HepG2 (cell line): ENCODE data around the gene C2orf78. TPM values are rescaled to one million over a fixed set of nuclear protein-coding genes. Genes with fewer than 3 reads are reported as not detected.
A peak's percentile ranks its signal among the peaks of the same experiment; 100 is the strongest.

Experiments used
- MED8 ChIP-seq: sonication (generic); formaldehyde crosslinking; IDR thresholded peaks from 2 replicates; pipeline ENCODE4 v1.8.1; 2023; ENCODE audit warnings: mild to moderate bottlenecking, missing genetic modification reagents; ENCODE audit not compliant: insufficient replicate concordance
- NFIC ChIP-seq: IDR thresholded peaks from 2 replicates; pipeline ENCODE4 v1.6.1; 2012; ENCODE audit warnings: mild to moderate bottlenecking, low read length, inconsistent platforms
- RAD21 ChIP-seq: fragments of 450-650 bp; formaldehyde crosslinking; IDR thresholded peaks from 2 replicates; pipeline ENCODE4 v1.5.0; 2020; ENCODE audit warnings: mild to moderate bottlenecking
- TRIM22 ChIP-seq: fragments of 450-650 bp; IDR thresholded peaks from 2 replicates; pipeline ENCODE4 v1.6.1; 2017
- ZBTB40 ChIP-seq, 2 experiments: fragments of 450-650 bp in 1 of 2; sonication (generic) in 1 of 2; formaldehyde crosslinking in 1 of 2; IDR thresholded peaks; 2 replicates each; pipeline versions ENCODE4 v1.6.1 to v1.8.0; 2016 to 2022; ENCODE audit warnings: antibody characterized with exemption in 1 of 2, mild to moderate bottlenecking in 1 of 2, missing genetic modification reagents in 1 of 2
- ZBTB46 ChIP-seq: sonication (generic); formaldehyde crosslinking; IDR thresholded peaks from 2 replicates; pipeline ENCODE4 v1.4.0; 2020; ENCODE audit warnings: mild to moderate bottlenecking, missing genetic modification reagents, borderline replicate concordance
- ZFP90 ChIP-seq: sonication (generic); formaldehyde crosslinking; IDR thresholded peaks from 2 replicates; pipeline ENCODE4 v1.8.0; 2022; ENCODE audit warnings: missing genetic modification reagents, mild to moderate bottlenecking, inconsistent platforms, borderline replicate concordance
- ZNF10 ChIP-seq: sonication (generic); formaldehyde crosslinking; IDR thresholded peaks from 2 replicates; pipeline ENCODE4 v1.4.0; 2020; ENCODE audit warnings: mild to moderate bottlenecking, low read depth, missing genetic modification reagents, borderline replicate concordance
- ZNF260 ChIP-seq: sonication (generic); formaldehyde crosslinking; IDR thresholded peaks from 2 replicates; pipeline ENCODE4 v1.4.0; 2020; ENCODE audit warnings: missing genetic modification reagents, low read depth, mild to moderate bottlenecking, borderline replicate concordance
- ZNF296 ChIP-seq: sonication (generic); formaldehyde crosslinking; conservative IDR thresholded peaks from 2 replicates; pipeline ENCODE4 v1.5.0; 2020; ENCODE audit warnings: mild to moderate bottlenecking, missing genetic modification reagents
- ZNF552 ChIP-seq: sonication (generic); formaldehyde crosslinking; IDR thresholded peaks from 2 replicates; pipeline ENCODE4 v1.9.0; 2022; ENCODE audit warnings: missing genetic modification reagents, mild to moderate bottlenecking, borderline replicate concordance
- ZNF574 ChIP-seq: sonication (generic); formaldehyde crosslinking; IDR thresholded peaks from 2 replicates; pipeline ENCODE4 v1.4.0; 2020; ENCODE audit warnings: missing genetic modification reagents
- polyA plus RNA-seq, 8 experiments: library from polyadenylated mRNA; depleted of rRNA in 3 of 8; stranded (reverse) in 7 of 8; unstranded in 1 of 8; fragments of >200 nt; fragmentation: Illumina TruSeq in 4 of 8; extraction: Trizol in 4 of 8; gene quantifications; 2 replicates each; pipeline versions ENCODE4 v1.2.1 to v1.2.3, GENCODE V29; 2011 to 2016; ENCODE audit warnings: low read depth in 4 of 8, missing spikeins in 1 of 8, mixed read lengths in 1 of 8; ENCODE audit not compliant: insufficient read depth in 1 of 8
- total RNA-seq, 5 experiments: library from RNA; depleted of rRNA; stranded (reverse); fragments of >200 nt; fragmentation: Illumina TruSeq; extraction: Trizol; gene quantifications; 2 replicates each; pipeline ENCODE4 v1.2.3, GENCODE V29; 2016; ENCODE audit warnings: low read depth in 1 of 5

C2orf78 gene
- total and polyA plus RNA-seq, 2 of the 13 experiments (the other 11 are each of a cell fraction or from before 2014, with no cell fraction given), result not detected

GRCh38 chr2:73779467-73780236 lies 4.3 kb upstream of the C2orf78 start, which contains the start of gene DUSP11 (continued):
- TF ChIP-seq ZFP90 (CRISPR knock-in tag), result peak; percentile 72; the same call in 1 of the 2 replicates
- TF ChIP-seq ZNF296 (CRISPR knock-in tag), result no peak
- no peak for TF ChIP-seq ZNF260 (CRISPR knock-in tag)
- TF ChIP-seq ZNF10, result no peak
- TF ChIP-seq NFIC, result no peak
- peak; percentile 65 for TF ChIP-seq RAD21 (CRISPR knock-in tag)
- TF ChIP-seq TRIM22, result no peak
- TF ChIP-seq ZBTB40 (IDR thresholded peaks at IDR 0.05), result no peak
- TF ChIP-seq ZBTB40 (CRISPR knock-in tag; IDR thresholded peaks at IDR 0.05), result no peak
- no peak for TF ChIP-seq ZNF552 (CRISPR knock-in tag)
- no peak for TF ChIP-seq MED8 (CRISPR knock-in tag)
- no peak for TF ChIP-seq ZBTB46
- peak; percentile 97 for TF ChIP-seq ZNF574 (CRISPR knock-in tag)
